ENCODE data around the gene PET100. TPM values are rescaled to one million over a fixed set of nuclear protein-coding genes. Genes with fewer than 3 reads are reported as not detected.

The PET100 gene
- total and polyA plus RNA-seq, 9 donors = 63.6 to 88.4 (median 79.1) TPM

DNA sequence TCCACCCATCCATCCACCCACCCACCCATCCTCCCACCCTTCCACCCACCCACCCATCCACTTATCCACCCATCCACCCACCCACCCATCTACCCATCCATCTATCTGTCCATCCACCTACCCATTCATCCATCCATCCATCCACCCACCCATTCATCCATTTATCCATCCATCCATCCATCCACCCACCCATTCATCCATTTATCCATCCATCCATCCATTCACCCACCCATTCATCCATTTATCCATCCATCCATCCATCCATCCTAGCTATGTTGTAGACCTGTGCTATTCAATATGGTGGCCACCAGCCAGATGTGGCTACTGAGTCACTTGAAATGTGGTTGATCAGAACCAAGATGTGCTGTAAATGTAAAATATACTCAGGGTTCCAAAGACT lies 28.9 kb upstream of the PET100 start:
- H3K36me3 ChIP-seq (ENCODE audit: control insufficient read depth, insufficient read depth, low read length) = no peaks in the 10 kb centered on the region
- no peaks in the 10 kb centered on the region for H3K4me1 ChIP-seq (ENCODE audit: control insufficient read depth, insufficient read depth, low read length)
- peaks cover 24% of the 10 kb centered on the region for H3K27me3 ChIP-seq (ENCODE audit: control insufficient read depth, insufficient read depth, low read length)
- H3K9me3 ChIP-seq (replicated peaks; ENCODE audit: control insufficient read depth, low read depth, low read length) = no peaks in the 10 kb centered on the region
- H3K27ac ChIP-seq (ENCODE audit: low read length) = no peak overlapping the region
- H3K4me3 ChIP-seq (ENCODE audit: low read length) = no peak overlapping the region
- no peak for DNase-seq

DNA sequence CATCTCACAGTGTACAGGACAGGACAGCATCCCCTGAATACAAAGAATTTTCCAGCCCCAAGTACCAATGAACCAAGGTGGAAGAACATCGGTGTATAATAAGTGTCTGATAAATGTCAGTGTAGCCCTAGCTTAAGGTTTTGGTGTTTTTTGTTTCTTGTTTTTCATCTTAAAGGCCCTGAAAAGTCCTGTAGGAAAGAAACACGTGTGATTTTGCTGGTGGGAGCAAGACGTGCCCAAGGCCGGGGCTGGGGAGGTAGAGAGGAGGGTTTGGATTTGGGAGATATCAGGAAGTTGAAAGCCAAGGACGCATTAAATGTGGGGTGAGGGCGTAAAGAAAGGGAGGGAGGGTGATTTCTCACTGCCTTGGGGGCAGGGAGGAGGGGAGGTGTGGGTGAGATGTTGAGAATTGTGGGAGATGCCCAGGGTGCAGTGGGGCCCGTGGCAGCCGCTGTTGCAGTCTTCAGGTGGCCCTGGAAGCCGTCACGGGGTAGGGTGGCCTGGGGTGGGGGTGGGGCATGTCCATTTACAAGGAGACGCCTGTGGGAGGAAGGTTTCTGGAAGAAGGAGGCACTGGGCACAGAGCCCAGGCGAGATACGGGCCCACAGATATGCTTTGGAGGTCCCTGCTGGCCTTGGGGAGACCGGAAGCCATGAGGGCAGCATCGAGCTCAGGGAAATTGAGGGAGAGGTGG lies 27.2 kb upstream of the PET100 start:
- H3K4me1 ChIP-seq (ENCODE audit: control insufficient read depth, insufficient read depth, low read length) = no peaks in the 10 kb centered on the region
- WGBS (ENCODE audit: insufficient coverage) = 32% methylated on average over 12 of the region's 15 CpGs
- no peak for DNase-seq
- H3K36me3 ChIP-seq (ENCODE audit: control insufficient read depth, insufficient read depth, low read length) = no peaks in the 10 kb centered on the region
- peaks cover 12% of the 10 kb centered on the region for H3K27me3 ChIP-seq (ENCODE audit: control insufficient read depth, insufficient read depth, low read length)
- no peak overlapping the region for H3K4me3 ChIP-seq (ENCODE audit: low read length)
- H3K27ac ChIP-seq (ENCODE audit: low read length) = no peak overlapping the region
- H3K9me3 ChIP-seq (replicated peaks; ENCODE audit: control insufficient read depth, low read depth, low read length) = no peaks in the 10 kb centered on the region

DNA sequence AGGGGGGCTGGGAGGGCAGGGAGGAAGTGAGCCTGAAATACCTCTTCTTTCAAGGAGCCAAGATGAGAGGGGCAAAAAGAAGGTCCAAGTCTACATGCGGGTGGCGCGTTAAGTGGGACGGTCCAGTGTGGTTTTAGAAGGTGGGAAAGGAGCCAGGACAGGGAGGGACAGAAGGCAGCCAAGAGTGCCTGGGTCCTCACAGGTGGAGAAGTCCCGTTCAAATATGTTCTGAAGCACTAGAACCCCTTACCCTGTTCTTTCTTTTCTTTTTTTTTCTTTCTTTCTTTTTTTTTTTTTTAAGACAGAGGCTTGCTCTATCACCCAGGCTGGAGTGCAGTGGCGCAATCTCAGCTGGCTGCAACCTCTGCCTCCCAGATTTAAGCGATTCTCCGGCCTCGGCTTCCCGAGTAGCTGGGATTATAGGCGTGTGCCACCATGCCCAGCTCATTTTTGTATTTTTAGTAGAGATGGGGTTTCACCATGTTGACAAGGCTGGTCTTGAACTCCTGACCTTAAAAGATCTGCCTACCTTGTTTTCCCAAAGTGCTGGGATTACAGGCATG lies 26.6 kb upstream of the PET100 start:
- Histone ChIP-seq H3K9me3 (replicated peaks; ENCODE audit: control insufficient read depth, low read depth, low read length) (no peaks in the 10 kb centered on the region), H3K4me1 (ENCODE audit: control insufficient read depth, insufficient read depth, low read length) (no peaks in the 10 kb centered on the region), H3K36me3 (ENCODE audit: control insufficient read depth, insufficient read depth, low read length) (no peaks in the 10 kb centered on the region), H3K27me3 (ENCODE audit: control insufficient read depth, insufficient read depth, low read length) (peaks cover 6% of the 10 kb centered on the region), H3K27ac (ENCODE audit: low read length) (no peak overlapping the region), H3K4me3 (ENCODE audit: low read length) (no peak overlapping the region)
- DNase-seq = no peak
- WGBS (ENCODE audit: insufficient coverage) = 81% methylated on average over 7 of the region's 11 CpGs

DNA sequence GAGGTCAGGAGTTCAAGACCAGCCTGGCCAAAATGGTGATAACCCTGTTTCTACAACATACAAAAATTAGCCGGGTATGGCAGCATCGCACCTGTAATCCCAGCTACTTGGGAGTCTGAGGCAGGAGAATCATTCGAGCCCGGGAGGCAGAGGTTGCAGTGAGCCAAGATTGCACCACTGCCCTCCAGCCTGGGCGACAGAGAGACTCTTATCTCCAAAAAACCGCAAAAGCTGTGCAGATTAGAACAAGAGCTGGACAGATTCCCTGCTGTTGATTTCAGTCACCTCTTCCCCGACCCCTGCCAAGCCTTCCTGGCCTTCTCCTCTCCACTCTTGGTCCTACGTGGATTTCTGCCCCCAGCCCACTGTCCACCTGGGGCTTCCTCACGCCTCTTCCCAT lies 25.7 kb upstream of the PET100 start:
- WGBS (ENCODE audit: insufficient coverage) = 80% methylated on average over 9 of the region's 9 CpGs
- H3K36me3 ChIP-seq (ENCODE audit: control insufficient read depth, insufficient read depth, low read length) = no peaks in the 10 kb centered on the region
- H3K27ac ChIP-seq (ENCODE audit: low read length) = no peak overlapping the region
- no peak overlapping the region for H3K4me3 ChIP-seq (ENCODE audit: low read length)
- no peaks in the 10 kb centered on the region for H3K27me3 ChIP-seq (ENCODE audit: control insufficient read depth, insufficient read depth, low read length)
- H3K9me3 ChIP-seq (replicated peaks; ENCODE audit: control insufficient read depth, low read depth, low read length) = no peaks in the 10 kb centered on the region
- no peaks in the 10 kb centered on the region for H3K4me1 ChIP-seq (ENCODE audit: control insufficient read depth, insufficient read depth, low read length)
- DNase-seq = no peak

DNA sequence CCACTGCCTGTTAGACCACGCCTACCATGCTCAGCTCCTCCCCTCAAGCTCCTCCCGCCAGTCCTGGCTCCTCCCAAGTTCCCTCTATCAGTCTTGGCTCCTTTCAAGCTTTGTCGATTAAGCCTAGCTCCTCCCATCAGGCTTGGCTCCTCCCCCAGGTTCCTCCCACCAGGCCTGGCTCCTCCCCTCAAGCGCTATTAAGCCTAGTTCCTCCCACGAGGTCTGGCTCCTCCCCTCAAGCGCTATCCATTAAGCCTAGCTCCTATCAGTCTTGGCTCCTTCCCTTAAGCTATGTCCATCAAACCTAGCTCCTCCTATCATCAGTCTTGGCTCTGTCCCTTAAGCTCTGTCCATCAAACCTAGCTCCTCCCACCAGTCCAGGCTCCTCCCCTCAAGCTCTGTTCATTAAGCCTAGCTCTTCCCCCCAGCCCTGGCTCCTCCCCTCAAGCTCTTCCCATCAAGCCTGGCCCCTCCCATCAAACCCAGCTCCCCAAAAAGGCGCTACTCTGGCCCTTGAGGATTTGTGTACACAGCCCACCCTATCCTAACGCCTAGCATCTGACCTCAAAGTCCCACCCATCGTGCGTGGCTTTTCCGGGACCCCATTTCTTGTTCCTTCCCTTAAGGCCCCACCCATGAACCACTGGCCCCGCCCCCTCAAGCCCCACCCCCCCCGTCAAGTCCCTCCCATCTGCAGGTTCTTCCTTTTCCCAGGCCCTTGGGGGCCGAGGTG lies 23.9 kb upstream of the PET100 start:
- Histone ChIP-seq H3K9me3 (replicated peaks; ENCODE audit: control insufficient read depth, low read depth, low read length) (no peaks in the 10 kb centered on the region), H3K36me3 (ENCODE audit: control insufficient read depth, insufficient read depth, low read length) (no peaks in the 10 kb centered on the region), H3K27me3 (ENCODE audit: control insufficient read depth, insufficient read depth, low read length) (no peaks in the 10 kb centered on the region), H3K4me1 (ENCODE audit: control insufficient read depth, insufficient read depth, low read length) (no peaks in the 10 kb centered on the region), H3K27ac (ENCODE audit: low read length) (no peak overlapping the region), H3K4me3 (ENCODE audit: low read length) (no peak overlapping the region)
- 77% methylated on average over 8 of the region's 14 CpGs for WGBS (ENCODE audit: insufficient coverage)
- DNase-seq = no peak

DNA sequence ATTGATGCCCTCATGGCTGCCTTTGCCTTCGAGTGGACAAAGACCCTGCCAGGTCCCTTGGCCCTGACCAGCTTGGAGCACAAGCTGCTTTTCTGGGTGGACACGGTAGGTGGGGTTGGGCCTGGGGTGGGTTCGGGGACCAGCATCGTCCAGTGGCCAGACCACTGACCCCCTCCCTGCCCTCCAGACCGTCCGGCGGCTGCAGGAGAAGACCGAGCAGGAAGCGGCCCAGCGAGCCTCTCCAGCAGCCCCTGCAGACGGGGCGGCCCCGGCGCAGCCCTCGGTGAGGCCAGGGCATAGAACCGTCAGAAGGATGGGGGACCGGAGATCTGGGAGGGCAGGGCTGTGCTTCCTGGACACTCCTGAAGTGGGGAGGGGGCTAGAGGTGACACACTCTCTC lies 23.3 kb upstream of the PET100 start:
- 82% methylated on average over 5 of the region's 17 CpGs for WGBS (ENCODE audit: insufficient coverage)
- Histone ChIP-seq H3K36me3 (ENCODE audit: control insufficient read depth, insufficient read depth, low read length) (no peaks in the 10 kb centered on the region), H3K27ac (ENCODE audit: low read length) (no peak overlapping the region), H3K4me1 (ENCODE audit: control insufficient read depth, insufficient read depth, low read length) (no peaks in the 10 kb centered on the region), H3K27me3 (ENCODE audit: control insufficient read depth, insufficient read depth, low read length) (no peaks in the 10 kb centered on the region), H3K9me3 (replicated peaks; ENCODE audit: control insufficient read depth, low read depth, low read length) (no peaks in the 10 kb centered on the region), H3K4me3 (ENCODE audit: low read length) (no peak overlapping the region)
- no peak for DNase-seq

DNA sequence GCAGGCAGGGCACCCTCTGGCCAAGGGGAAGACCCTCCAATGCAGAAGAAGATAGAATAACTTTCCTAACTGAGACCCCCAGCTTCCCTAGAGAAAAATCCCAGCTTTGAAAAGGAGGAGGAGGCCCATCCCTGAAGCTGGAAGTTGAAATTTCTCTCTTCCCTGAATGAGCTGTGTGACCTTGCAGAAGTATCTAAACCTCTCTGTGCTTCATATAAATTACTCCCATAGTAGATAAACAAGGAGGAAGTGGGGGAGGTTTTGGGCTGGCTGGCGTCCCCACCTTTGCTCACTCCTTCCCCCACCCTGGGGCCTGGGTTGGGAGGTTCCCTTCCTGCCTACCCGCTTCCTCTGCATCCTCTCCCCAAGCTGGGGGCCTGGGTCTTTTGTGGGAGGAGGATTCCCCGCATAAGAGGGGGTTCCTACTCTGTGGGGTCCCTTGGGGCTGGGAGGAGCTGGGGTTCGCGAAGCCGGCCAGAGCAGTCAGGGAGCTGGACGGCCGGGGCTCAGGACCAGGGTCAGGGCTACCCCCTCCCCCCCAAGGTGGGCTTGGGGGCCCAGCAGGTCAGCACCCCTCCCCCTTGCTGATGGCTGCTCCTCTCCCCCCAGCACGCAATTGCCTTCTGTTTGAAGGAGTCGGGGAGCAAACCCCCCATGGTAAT lies 22.2 kb upstream of the PET100 start:
- DNase-seq = no peak
- no peaks in the 10 kb centered on the region for H3K27me3 ChIP-seq (ENCODE audit: control insufficient read depth, insufficient read depth, low read length)
- H3K4me3 ChIP-seq (ENCODE audit: low read length) = no peak overlapping the region
- H3K27ac ChIP-seq (ENCODE audit: low read length) = no peak overlapping the region
- no peaks in the 10 kb centered on the region for H3K9me3 ChIP-seq (replicated peaks; ENCODE audit: control insufficient read depth, low read depth, low read length)
- WGBS (ENCODE audit: insufficient coverage) = no CpG with 5 or more reads among the region's 10 CpGs
- no peaks in the 10 kb centered on the region for H3K4me1 ChIP-seq (ENCODE audit: control insufficient read depth, insufficient read depth, low read length)
- no peaks in the 10 kb centered on the region for H3K36me3 ChIP-seq (ENCODE audit: control insufficient read depth, insufficient read depth, low read length)

DNA sequence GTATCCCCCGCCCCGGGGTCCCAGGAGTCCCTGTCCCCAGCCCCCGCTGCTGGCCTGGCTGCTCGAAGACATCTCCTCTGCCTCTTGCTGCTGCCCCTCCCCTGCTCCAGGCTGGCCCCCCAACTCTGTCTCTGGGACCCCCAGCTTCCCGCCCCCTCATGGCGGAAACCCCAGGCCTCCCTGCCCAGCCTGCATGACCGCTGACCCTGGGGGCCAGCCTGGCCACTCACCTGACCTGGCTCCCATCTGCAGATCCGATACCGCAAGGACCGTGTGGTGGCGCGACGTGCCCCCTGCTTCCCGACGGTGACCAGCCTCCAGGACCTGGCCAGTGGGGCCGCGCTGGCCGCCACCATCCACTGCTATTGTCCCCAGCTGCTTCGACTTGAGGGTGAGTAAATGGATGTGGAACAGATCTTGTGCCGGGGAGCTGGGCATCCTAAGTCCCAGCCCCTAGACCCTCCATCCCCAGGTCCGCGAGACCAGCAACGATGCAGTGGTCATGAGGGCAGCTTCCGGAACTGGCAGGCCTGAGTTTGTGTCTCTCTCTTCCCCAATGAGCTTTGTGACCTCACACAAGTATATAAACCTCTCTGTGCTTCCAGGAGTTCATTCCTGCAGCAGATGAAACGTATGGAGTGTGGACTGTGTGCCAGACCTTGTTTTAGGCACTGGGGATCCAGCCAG lies 21.6 kb upstream of the PET100 start:
- no peak overlapping the region for H3K4me3 ChIP-seq (ENCODE audit: low read length)
- H3K4me1 ChIP-seq (ENCODE audit: control insufficient read depth, insufficient read depth, low read length) = no peaks in the 10 kb centered on the region

DNA sequence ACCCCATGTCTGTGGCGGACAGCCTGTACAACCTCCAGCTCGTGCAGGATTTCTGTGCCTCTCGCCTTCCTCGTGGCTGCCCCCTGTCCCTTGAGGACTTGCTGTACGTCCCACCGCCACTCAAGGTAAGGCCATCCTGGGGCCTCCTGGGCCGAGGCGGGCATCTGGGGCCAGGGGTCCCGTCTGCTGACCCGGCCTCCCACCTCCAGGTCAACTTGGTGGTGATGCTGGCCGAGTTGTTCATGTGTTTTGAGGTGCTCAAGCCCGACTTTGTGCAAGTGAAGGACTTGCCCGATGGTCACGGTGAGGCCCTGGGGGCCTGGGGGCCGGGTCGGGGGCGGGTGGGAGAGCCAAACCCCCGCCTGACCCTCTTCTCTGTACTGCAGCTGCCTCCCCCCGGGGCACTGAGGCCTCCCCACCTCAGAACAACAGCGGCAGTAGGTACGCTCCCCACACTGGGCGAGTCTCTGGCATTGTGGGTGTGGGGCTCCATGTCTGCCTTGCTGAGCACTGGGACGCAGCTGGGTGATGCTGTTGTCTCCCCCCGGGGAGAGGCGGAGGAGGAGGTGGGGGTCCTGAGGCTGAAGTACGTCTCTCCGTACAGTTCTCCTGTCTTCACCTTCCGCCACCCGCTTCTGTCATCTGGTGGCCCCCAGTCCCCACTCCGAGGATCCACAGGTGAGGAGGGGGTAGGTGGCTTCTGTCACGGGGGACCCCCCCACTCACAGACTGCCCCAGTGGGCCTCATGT lies 18.9 kb upstream of the PET100 start:
- 79% methylated on average over 18 of the region's 31 CpGs for WGBS (ENCODE audit: insufficient coverage)
- Histone ChIP-seq H3K27ac (ENCODE audit: low read length) (no peak overlapping the region), H3K4me1 (ENCODE audit: control insufficient read depth, insufficient read depth, low read length) (no peaks in the 10 kb centered on the region), H3K27me3 (ENCODE audit: control insufficient read depth, insufficient read depth, low read length) (no peaks in the 10 kb centered on the region), H3K9me3 (replicated peaks; ENCODE audit: control insufficient read depth, low read depth, low read length) (no peaks in the 10 kb centered on the region), H3K4me3 (ENCODE audit: low read length) (no peak overlapping the region), H3K36me3 (ENCODE audit: control insufficient read depth, insufficient read depth, low read length) (no peaks in the 10 kb centered on the region)
- DNase-seq = peak; percentile 0

More for the DNA sequence above, 21.6 kb upstream of the PET100 start:
- Histone ChIP-seq H3K27ac (ENCODE audit: low read length) (no peak overlapping the region), H3K9me3 (replicated peaks; ENCODE audit: control insufficient read depth, low read depth, low read length) (no peaks in the 10 kb centered on the region), H3K36me3 (ENCODE audit: control insufficient read depth, insufficient read depth, low read length) (no peaks in the 10 kb centered on the region), H3K27me3 (ENCODE audit: control insufficient read depth, insufficient read depth, low read length) (no peaks in the 10 kb centered on the region)
- no peak for DNase-seq
- 86% methylated on average over 15 of the region's 25 CpGs for WGBS (ENCODE audit: insufficient coverage)
